GM18526 (cell line): ENCODE results near the gene TEX22.

Source experiments
- POLR2A ChIP-seq: IDR thresholded peaks from 3 replicates; pipeline ENCODE4 v1.6.1; 2011; ENCODE audit not compliant: insufficient read length; ENCODE audit errors: extremely low read depth

TEX22 gene

GRCh38 chr14:105416671-105417070 lies 18.3 kb downstream of the TEX22 start:
- TF ChIP-seq POLR2A: no peak

GRCh38 chr14:105417690-105418121 lies 19.4 kb downstream of the TEX22 start:
- no peak for TF ChIP-seq POLR2A

DNA sequence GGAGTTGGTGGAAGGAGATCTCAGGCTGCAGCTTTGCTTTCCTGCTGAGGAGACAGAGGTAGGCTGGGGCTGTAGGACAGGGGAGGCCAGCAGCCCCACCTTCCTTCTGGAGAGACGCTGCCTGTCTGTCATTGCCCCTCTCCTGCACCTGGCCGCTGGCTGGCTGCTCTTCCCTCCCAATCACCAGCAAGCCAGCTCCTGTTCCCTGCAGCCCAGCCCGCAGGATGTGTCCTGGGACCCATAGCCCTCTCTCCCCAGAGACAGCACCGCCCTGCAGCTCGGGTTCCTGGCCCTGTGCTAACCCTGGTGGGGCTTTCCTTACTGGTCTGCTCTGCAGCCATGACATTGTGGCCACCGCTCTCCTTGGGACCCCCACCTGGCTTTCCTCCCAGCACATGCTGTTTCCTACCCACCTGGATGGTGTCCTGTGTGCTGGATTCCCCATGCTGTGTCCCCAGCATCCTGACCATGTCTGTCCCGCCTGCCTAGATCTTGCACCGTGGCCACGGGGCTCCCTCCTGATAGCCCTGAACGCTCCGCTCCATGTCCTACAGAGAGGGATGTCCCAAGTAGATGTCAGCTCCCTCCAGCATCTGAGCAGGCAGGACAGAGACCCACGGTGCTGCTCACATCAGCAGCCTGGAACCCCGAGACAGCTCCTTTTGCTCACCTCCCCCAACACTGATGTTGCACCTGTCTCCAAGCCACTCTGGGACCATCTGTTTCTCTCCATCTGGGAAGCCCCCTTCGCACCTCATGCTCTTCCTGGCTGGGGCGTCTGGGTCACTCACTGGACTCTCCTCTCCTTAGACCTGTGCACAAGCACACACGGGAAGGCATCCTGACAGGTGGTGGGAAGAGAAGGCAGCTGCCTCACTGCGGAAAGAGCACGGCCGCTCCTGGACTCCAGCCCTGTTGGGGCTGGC lies 20.2 kb downstream of the TEX22 start:
- TF ChIP-seq POLR2A: peak; percentile 3

DNA sequence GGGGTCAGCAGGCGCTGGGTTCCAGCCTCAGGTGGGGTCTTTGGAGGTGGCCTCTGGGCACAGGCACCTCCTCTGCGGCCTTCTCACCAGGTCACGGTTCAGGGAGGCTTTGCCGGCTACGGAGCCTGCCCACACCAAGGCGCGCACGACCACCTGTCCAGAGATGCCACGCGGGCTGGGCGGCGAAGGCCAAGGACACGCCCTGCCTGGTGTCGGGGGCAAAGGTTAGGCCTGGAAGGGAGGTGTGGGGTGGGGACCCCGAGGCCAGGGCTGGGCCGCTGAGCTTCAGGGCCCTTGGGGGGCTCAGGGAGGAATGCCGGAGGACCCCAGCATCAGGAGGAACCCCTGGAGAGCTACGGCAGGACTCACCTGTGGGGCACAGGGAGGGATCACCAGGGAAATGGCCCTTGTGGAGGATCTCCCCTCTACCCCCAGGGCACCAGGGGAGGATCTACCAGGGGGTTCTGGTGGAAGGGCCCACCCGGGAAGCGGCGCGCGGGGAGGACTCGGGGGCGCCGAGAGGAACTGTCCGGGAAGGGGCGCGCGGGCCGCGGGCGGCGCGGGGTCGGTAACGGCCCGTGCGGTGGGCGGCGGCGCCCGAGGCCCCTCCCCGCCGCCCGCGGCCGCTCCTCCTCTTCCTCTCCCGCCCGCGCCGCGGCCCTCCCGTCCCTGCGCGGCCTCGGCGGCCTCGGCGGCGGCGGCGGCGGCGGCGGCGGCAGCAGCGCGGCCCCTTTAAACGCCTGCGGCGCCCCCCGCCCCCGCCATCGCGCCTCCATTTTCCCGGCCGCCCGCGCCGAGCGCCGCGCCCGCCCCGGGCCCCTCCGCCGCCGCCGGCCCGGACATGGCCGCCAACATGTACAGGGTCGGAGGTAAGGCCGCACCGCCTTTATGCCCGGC lies 21.1 kb downstream of the TEX22 start, which contains the start of gene MTA1:
Gene MTA1 (plus strand): TSS at position 633 of the 897 bp plus-strand sequence. CDS start 209 bp downstream, at position 842.
- peak; percentile 31 for TF ChIP-seq POLR2A

- no peak for TF ChIP-seq POLR2A
These were observed 22.0 kb downstream of the TEX22 start for GRCh38 chr14:105420101-105420973.

GRCh38 chr14:105420974-105421674 lies 22.8 kb downstream of the TEX22 start:
- TF ChIP-seq POLR2A: no peak

DNA sequence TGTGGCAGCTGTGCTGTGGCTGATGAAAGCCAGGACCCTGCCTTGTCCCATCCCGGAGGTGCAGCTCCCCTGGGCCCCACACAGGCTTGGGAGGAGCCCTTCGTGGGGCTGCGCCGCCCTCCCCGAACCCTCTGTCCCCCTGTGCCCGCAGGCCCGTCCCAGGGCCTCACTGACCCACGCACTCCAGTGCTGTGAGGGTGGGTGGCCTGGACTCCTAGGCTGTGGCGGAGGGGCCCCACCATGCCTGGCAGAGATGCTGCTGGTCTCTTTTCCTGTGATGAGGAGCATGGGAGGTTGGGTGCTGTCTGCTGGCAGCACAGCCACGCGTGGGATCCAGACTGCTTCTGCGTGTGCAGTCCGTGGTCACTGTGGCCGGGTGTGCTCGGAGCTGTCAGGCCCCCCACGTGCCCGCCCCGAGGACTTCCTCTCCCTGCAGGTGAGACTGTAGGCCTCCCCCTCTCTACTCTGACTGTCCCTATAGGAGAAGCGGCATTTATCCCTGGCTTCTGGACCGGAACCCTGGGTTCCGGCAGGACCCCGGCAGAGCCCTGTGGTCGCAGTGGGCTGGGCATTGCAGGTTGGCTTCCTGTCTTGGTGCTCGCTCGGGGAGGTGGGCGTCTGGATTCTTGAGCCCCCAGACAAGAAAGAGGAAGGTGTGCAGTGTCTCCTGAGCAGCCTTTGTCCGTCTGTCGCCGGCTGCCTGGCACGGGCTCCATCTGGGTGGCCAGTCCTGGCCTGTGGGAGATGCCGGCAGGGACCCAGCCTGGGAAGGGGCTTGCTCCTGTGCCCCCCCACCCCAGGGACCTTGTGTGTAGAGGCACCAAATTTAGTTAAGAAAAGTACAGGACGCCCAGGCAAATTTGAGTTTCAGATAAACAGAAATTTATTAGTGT lies 23.6 kb downstream of the TEX22 start:
- no peak for TF ChIP-seq POLR2A

DNA sequence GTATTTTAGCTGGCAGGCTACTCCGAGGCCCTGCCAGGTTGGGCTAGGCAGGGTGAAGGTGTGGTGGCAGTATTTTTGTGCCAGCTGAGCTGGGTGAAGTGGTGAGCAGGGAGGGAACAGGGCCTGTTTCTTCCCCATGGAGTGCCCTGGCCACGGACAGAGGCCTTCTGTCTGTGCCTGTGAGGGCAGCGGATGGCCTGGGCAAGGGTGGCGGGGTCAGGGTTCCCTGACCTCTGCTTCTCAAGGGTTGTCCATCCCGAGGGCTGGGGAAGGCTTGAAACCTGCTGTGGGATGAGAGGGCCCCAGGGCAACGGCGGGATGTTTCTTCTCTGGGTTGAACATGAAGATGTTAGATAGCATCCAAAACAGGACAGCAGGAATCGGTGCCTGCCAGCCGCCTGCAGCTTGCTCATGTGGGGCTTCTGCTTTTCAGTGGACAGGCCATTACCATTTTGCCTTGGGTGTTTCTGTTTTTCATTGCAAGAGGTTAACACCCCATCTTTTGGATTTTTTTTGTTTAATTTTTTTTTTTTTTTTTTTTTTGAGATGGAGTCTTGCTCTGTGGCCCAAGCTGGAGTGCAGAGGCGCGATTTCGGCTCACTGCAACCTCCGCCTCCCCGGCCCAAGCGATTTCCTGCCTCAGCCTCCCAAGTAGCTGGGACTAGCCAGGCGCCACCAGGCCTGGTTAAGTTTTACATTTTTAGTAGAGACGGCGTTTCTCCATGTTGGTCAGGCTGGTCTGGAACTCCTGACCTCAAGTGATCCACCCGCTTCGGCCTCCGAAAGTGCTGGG lies 24.6 kb downstream of the TEX22 start:
- no peak for TF ChIP-seq POLR2A

DNA sequence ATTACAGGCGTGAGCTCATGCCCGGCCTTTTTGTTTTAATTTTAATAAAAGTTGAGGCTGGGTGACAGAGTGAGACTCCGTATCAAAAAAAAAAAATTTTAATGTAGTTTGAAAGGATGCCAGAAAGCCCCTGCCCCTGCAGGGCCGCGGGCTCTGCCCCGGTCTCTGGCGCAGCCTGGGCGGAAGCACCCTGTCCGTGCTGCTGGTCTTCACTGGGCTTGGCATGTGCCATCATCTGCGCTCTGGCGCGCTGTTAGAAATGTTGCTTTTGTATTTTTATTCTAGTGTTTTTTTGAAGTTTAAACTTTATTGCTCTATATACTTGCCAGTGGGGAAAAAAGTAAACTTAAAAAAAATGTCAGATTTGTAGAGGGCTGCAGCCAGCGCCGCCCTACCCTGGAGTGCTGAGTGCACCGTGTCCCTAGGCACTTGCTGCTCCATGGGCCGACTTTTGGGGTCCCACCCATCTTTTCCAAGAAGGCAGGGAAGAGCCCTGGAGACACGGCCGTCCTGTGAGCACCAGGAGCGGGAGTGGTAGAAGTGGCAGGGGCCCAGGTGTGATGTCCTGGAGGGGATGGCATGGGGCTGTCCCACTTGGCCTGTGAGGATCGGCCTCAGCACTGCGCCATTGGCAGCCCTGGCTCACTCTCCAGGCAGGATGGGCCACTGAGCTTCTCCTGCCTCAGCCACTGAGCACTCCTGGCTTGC lies 25.3 kb downstream of the TEX22 start:
- no peak for TF ChIP-seq POLR2A

DNA sequence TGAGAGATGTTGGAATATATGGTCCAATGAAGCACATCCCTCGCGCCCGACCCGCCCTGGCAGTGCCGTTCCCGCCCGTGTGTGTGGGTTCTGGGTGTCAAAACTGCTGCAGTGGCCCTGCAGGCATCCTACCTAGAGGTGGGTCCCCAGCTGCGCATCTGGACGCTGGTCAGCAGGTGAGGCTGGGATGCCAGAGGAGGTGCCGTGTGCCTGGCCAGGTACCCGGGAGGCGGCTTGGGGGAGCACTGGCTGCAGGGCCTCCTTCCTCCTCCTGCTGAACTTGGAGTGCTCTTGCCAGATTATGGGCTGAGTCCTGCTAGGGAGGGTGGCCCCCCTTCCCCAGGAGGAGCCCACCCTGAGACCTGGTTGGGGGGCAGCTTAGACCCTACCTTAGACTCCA lies 26.5 kb downstream of the TEX22 start:
- no peak for TF ChIP-seq POLR2A

- no peak for TF ChIP-seq POLR2A
These were observed 27.5 kb downstream of the TEX22 start for GRCh38 chr14:105425823-105426247.
